Measurements from ENCODE around the gene PTTG1.

The PTTG1 gene

DNA sequence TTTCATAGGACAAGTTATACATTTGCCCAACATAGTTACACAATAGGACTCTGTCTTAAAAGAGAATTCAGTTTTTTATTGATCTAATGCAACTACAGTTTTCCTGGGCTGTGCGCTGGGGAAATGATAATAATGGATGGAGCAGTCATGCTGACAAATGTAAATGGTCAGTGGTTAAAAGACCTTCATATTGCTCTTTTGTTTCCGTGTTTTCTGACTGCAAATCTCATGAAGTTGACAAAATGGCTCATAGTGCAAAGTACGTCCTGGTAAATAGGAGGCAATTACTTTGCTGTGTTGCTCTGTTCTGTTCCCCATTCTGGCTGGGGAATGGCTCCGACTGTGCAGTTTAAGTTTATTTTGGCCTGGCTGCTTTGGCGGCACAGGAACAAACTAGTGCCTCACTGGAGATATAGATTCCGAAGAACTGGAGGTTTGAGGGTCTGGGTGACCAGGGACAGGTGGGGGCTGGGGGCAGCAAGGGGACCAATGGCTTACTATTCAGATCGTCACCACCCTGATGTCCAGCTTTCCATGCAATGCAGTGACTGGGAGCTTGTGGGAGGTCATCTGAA lies 54.3 kb downstream of the PTTG1 start:
- no peaks in the 10 kb centered on the region for H3K27me3 ChIP-seq (replicated peaks in 2 of 5; ENCODE audit: control insufficient read depth in 4 of 5, insufficient read depth in 5 of 5, low read length in 4 of 5)
- peaks cover 19 to 74% (median 52%) of the 10 kb centered on the region in 4 experiments for H3K4me1 ChIP-seq (ENCODE audit: control extremely low read depth in 1 of 4, control insufficient read depth in 4 of 4, insufficient read depth in 4 of 4, low read length in 3 of 4)
- 89% methylated on average over 6 of the region's 7 CpGs for WGBS (ENCODE audit: insufficient coverage)
- POLR2A ChIA-PET: no interaction called here
- peaks cover 0 to 20% (median 4%) of the 10 kb centered on the region in 4 experiments for H3K36me3 ChIP-seq (ENCODE audit: control insufficient read depth in 4 of 4, insufficient read depth in 4 of 4, low read length in 3 of 4)
- no peak for DNase-seq
- CTCF ChIA-PET: interaction anchor here (0.8 to 6.3 kb wide), 6 partner anchors 10 to 36 kb away, joined by 3 to 45 read pairs (median 4); no protein-coding TSS in a partner anchor
- H3K9me3 ChIP-seq (ENCODE audit: control extremely low read depth in 1 of 5, control insufficient read depth in 4 of 5, insufficient read depth in 2 of 5, low read depth in 1 of 5, low read length in 4 of 5): no peaks in the 10 kb centered on the region
- no peak overlapping the region for H3K27ac ChIP-seq (ENCODE audit: insufficient read depth in 1 of 2, low read depth in 1 of 2, low read length in 2 of 2, poor library complexity in 1 of 2, severe bottlenecking in 2 of 2)
- no peak overlapping the region for H3K4me3 ChIP-seq (ENCODE audit: control insufficient read depth in 1 of 7, extremely low read depth in 1 of 7, insufficient read depth in 4 of 7, low read depth in 2 of 7, low read length in 6 of 7)

DNA sequence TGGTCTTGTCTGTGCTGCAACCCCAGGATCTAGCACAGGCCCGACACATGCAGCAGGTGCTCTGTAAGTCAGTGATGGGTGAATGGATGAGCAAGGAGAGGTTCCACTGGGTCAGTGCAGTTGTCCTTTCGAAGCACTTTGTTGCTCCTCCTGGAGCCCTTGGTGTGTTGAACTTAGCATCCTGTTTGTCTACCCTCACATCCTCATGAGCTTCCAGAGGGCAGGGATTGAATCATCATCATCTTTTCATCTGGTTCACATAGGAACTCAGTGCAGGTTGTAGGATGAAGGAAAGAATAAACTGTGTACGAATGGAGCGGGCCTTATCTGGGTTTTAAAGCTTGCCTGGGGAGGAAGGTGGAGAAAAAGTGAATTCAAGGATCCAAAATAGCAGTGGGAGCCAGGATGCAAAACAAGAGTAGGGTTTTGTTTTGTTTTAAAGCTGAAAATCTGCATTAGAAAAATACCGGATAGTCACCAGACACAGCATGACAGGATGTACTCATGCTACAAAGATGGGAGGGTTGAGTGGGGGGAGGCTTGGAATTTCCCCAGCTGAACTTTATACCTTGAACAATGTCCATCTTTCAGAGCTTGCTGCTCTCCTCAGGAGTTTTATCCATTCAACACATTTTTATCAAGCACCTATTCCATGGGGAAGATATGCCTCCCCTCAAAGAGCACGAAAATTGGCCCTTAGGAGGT lies 55.8 kb downstream of the PTTG1 start:
- ChIA-PET CTCF (interaction anchor here (1.1 to 6.3 kb wide), 7 partner anchors 8 to 38 kb away, joined by 3 to 45 read pairs (median 4); no protein-coding TSS in a partner anchor), POLR2A (interaction anchor here (1.0 to 2.4 kb wide), 2 partner anchors 10 to 16 kb away, joined by 5 to 14 read pairs; no protein-coding TSS in a partner anchor)
- DNase-seq: no peak
- Histone ChIP-seq H3K27ac (ENCODE audit: insufficient read depth in 1 of 2, low read depth in 1 of 2, low read length in 2 of 2, poor library complexity in 1 of 2, severe bottlenecking in 2 of 2) (peak overlapping the region in 1 of 2 experiments; percentile 14), H3K9me3 (ENCODE audit: control extremely low read depth in 1 of 5, control insufficient read depth in 4 of 5, insufficient read depth in 2 of 5, low read depth in 1 of 5, low read length in 4 of 5) (no peaks in the 10 kb centered on the region), H3K4me3 (ENCODE audit: control insufficient read depth in 1 of 7, extremely low read depth in 1 of 7, insufficient read depth in 4 of 7, low read depth in 2 of 7, low read length in 6 of 7) (peak overlapping the region in 1 of 7 experiments; percentile 3), H3K36me3 (ENCODE audit: control insufficient read depth in 4 of 4, insufficient read depth in 4 of 4, low read length in 3 of 4) (peaks cover 0 to 20% (median 4%) of the 10 kb centered on the region in 4 experiments), H3K4me1 (ENCODE audit: control extremely low read depth in 1 of 4, control insufficient read depth in 4 of 4, insufficient read depth in 4 of 4, low read length in 3 of 4) (peaks cover 10 to 65% (median 40%) of the 10 kb centered on the region in 4 experiments), H3K27me3 (replicated peaks in 2 of 5; ENCODE audit: control insufficient read depth in 4 of 5, insufficient read depth in 5 of 5, low read length in 4 of 5) (no peaks in the 10 kb centered on the region)
- WGBS (ENCODE audit: insufficient coverage): 75% methylated on average over 5 of the region's 6 CpGs

DNA sequence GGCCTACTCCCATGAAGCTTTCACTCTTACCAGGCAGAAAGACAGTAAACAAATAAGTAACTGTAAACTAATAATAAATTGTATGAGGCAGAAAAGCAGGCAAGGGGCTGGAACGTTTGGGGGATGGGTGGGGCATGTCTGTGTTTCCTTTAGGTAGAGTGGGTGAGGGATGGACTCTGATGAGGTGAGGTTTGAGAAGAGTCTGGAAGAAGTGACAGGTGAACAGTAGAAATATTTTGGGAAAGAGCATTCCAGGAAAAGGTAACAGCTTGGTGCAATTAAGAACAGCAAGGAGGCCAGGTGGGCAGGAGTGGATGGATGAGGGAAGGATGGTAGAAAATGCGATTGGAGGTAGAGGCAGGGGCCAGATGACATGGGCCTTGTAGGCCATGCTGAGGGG lies 56.5 kb downstream of the PTTG1 start:
- CTCF ChIA-PET: interaction anchor here (0.6 to 6.3 kb wide), 8 partner anchors 8 to 662 kb away, joined by 3 to 45 read pairs (median 4); no protein-coding TSS in a partner anchor
- Histone ChIP-seq H3K36me3 (ENCODE audit: control insufficient read depth in 4 of 4, insufficient read depth in 4 of 4, low read length in 3 of 4) (peaks cover 0 to 20% (median 5%) of the 10 kb centered on the region in 4 experiments), H3K27me3 (replicated peaks in 2 of 5; ENCODE audit: control insufficient read depth in 4 of 5, insufficient read depth in 5 of 5, low read length in 4 of 5) (no peaks in the 10 kb centered on the region), H3K4me3 (ENCODE audit: control insufficient read depth in 1 of 7, extremely low read depth in 1 of 7, insufficient read depth in 4 of 7, low read depth in 2 of 7, low read length in 6 of 7) (no peak overlapping the region), H3K9me3 (ENCODE audit: control extremely low read depth in 1 of 5, control insufficient read depth in 4 of 5, insufficient read depth in 2 of 5, low read depth in 1 of 5, low read length in 4 of 5) (no peaks in the 10 kb centered on the region), H3K4me1 (ENCODE audit: control extremely low read depth in 1 of 4, control insufficient read depth in 4 of 4, insufficient read depth in 4 of 4, low read length in 3 of 4) (peaks cover 8 to 58% (median 33%) of the 10 kb centered on the region in 4 experiments), H3K27ac (ENCODE audit: insufficient read depth in 1 of 2, low read depth in 1 of 2, low read length in 2 of 2, poor library complexity in 1 of 2, severe bottlenecking in 2 of 2) (no peak overlapping the region)
- DNase-seq: no peak
- POLR2A ChIA-PET: interaction anchor here (1.0 to 2.4 kb wide), 2 partner anchors 11 to 15 kb away, joined by 5 to 14 read pairs; no protein-coding TSS in a partner anchor
- WGBS (ENCODE audit: insufficient coverage): 61% methylated on average over 2 of the region's 2 CpGs
